ENCODE measurements around the gene AHRR. TPM values are rescaled to one million over a fixed set of nuclear protein-coding genes. Genes with fewer than 3 reads are reported as not detected.
"Not testable (repeated sequence)": the region's sequence is repeated elsewhere in the genome, so short reads cannot be mapped to it uniquely, and the experiment has no call there.

The AHRR gene
- total RNA-seq, 1 donor from 2014 or later, result 0.53 TPM

DNA sequence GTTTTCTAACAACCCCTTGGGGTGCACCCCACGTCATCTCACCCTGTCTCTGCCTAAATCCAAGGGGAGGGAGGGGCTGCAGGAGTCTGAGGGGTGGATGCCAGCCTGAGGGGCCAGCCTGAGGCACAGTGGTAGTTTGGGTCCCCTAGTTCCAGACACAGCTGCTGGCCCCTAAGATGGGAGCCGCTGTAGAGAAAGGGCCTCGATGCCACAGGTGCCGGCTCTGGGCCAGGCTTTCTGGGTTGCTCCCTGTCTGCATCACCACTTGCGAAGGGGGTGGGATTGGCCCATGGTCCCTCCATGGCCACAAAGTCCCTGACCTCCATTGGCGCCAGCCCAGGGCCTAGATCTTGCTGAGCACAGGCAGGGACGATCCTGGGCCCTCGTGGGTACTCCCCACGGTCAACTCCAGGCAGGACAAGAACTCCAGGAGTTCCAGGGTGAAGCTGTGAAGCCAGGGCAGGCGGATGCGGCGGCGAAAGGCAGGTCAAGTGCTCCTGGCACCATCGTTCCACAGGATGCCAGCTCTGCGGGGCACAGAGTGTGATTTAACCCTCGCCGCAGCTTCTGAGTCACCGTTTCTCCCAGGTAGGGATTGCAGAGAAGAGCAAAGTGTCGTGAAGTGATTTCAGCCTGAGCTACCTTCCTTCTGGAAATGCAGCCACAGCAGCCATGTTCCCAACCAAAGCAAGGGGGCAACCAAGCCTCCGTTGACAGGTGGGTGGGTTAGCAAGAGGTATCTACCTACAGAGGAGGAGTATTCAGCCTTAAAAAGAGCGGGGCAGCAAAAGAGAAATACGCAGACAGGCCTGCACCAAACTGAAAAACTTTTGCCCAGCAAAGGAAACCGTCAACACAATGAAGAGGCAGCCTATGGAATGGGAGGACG lies 79.9 kb downstream of the AHRR start:
- FAIRE-seq (no peak), DNase-seq (ENCODE audit: low read depth) (no peak)
- no peaks in the 10 kb centered on the region for H3K36me3 ChIP-seq (ENCODE audit: control insufficient read depth, insufficient read depth, low read length)
- no peak overlapping the region for H3K4me3 ChIP-seq (ENCODE audit: low read depth, low read length)
- H3K27me3 ChIP-seq (ENCODE audit: control insufficient read depth, insufficient read depth, low read length), result peaks cover 11% of the 10 kb centered on the region
- no peak for TF ChIP-seq CTCF (IDR thresholded peaks at IDR 0.05; ENCODE audit: insufficient read depth, low read length, severe bottlenecking)

- not testable (repeated sequence) for FAIRE-seq; H3K4me3 ChIP-seq (ENCODE audit: low read depth, low read length); H3K36me3 ChIP-seq (ENCODE audit: control insufficient read depth, insufficient read depth, low read length); DNase-seq (ENCODE audit: low read depth)
- H3K27me3 ChIP-seq (ENCODE audit: control insufficient read depth, insufficient read depth, low read length), result peaks cover 11% of the 10 kb centered on the region
Observed at GRCh38 chr5:402219-402614, 80.7 kb downstream of the AHRR start.

- Histone ChIP-seq H3K27me3 (ENCODE audit: control insufficient read depth, insufficient read depth, low read length) (peaks cover 11% of the 10 kb centered on the region), H3K36me3 (ENCODE audit: control insufficient read depth, insufficient read depth, low read length) (no peaks in the 10 kb centered on the region), H3K4me3 (ENCODE audit: low read depth, low read length) (no peak overlapping the region)
- FAIRE-seq (peak; percentile 18), DNase-seq (ENCODE audit: low read depth) (no peak)
- no peak for TF ChIP-seq CTCF (IDR thresholded peaks at IDR 0.05; ENCODE audit: insufficient read depth, low read length, severe bottlenecking)
Observed at GRCh38 chr5:402615-403359, 81.3 kb downstream of the AHRR start.

DNA sequence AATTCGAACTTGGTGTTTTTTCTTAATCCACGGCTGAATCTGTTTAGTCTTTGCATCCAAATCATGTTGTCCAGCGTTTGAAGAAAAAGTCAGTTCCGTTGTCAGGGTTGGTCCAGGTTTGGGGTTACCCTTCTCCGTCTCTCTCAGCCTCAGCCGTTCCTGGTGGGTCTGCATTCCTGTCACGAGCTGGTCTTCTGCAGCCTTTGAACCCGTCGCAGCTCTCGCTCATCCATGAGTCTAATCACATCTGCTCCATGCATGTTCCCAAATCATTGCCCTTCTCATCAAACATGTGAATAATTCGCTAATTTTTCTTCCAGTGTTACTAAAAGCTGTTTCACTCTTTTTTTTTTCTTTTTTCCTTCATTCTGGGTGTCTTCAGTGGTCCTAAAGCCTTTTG lies 82.5 kb downstream of the AHRR start:
- Histone ChIP-seq H3K36me3 (ENCODE audit: control insufficient read depth, insufficient read depth, low read length) (no peaks in the 10 kb centered on the region), H3K4me3 (ENCODE audit: low read depth, low read length) (no peak overlapping the region), H3K27me3 (ENCODE audit: control insufficient read depth, insufficient read depth, low read length) (peaks cover 11% of the 10 kb centered on the region)
- FAIRE-seq, result no peak
- no peak for DNase-seq (ENCODE audit: low read depth)
- no peak for TF ChIP-seq CTCF (IDR thresholded peaks at IDR 0.05; ENCODE audit: insufficient read depth, low read length, severe bottlenecking)

- Histone ChIP-seq H3K4me3 (ENCODE audit: low read depth, low read length) (no peak overlapping the region), H3K36me3 (ENCODE audit: control insufficient read depth, insufficient read depth, low read length) (no peaks in the 10 kb centered on the region), H3K27me3 (ENCODE audit: control insufficient read depth, insufficient read depth, low read length) (peaks cover 6% of the 10 kb centered on the region)
- DNase-seq (ENCODE audit: low read depth) (no peak), FAIRE-seq (no peak)
- TF ChIP-seq CTCF (IDR thresholded peaks at IDR 0.05; ENCODE audit: insufficient read depth, low read length, severe bottlenecking), result no peak
Observed at GRCh38 chr5:404666-405241, 83.2 kb downstream of the AHRR start.

GRCh38 chr5:405421-405820 lies 83.9 kb downstream of the AHRR start:
- H3K27me3 ChIP-seq (ENCODE audit: control insufficient read depth, insufficient read depth, low read length), result peaks cover 5% of the 10 kb centered on the region
- TF ChIP-seq CTCF (IDR thresholded peaks at IDR 0.05; ENCODE audit: insufficient read depth, low read length, severe bottlenecking), result no peak
- FAIRE-seq (no peak), DNase-seq (ENCODE audit: low read depth) (no peak)
- H3K4me3 ChIP-seq (ENCODE audit: low read depth, low read length), result no peak overlapping the region
- no peaks in the 10 kb centered on the region for H3K36me3 ChIP-seq (ENCODE audit: control insufficient read depth, insufficient read depth, low read length)
